Astrocyte (in vitro differentiated cells and primary cell): ENCODE results near the gene RASSF6. TPM values are rescaled to one million over a fixed set of nuclear protein-coding genes. Genes with fewer than 3 reads are reported as not detected.
A peak's percentile ranks its signal among the peaks of the same experiment; 100 is the strongest.

Experiments
- DNase-seq: peaks from one replicate; pipeline ENCODE4 v3.0.0-alpha.2; 2010; ENCODE audit warnings: low read depth
- FAIRE-seq: peaks from 2 replicates; lab custom pipeline; 2011; peaks lifted over from hg19 to GRCh38; lab: Jason Lieb, UNC
- H2AFZ ChIP-seq: 2 replicates; pipeline ENCODE4 v1.6.0; 2012; ENCODE audit warnings: low read depth, low read length, inconsistent platforms
- H3K27ac ChIP-seq: 2 replicates; pipeline ENCODE4 v1.5.1; 2011; ENCODE audit warnings: low read depth, low read length, inconsistent platforms
- H3K27me3 ChIP-seq: 2 replicates; pipeline ENCODE4 v1.6.0; 2011; ENCODE audit warnings: low read length, inconsistent platforms; ENCODE audit not compliant: insufficient read depth
- H3K36me3 ChIP-seq: 2 replicates; pipeline ENCODE4 v1.5.1; 2011; ENCODE audit warnings: low read length, inconsistent platforms; ENCODE audit not compliant: insufficient read depth
- H3K4me1 ChIP-seq: 2 replicates; pipeline ENCODE4 v1.5.1; 2011; ENCODE audit warnings: low read length, inconsistent platforms; ENCODE audit not compliant: insufficient read depth
- H3K4me2 ChIP-seq: 2 replicates; pipeline ENCODE4 v1.6.0; 2012; ENCODE audit warnings: low read length, inconsistent platforms
- H3K4me3 ChIP-seq: 2 replicates; pipeline ENCODE4 v1.5.1; 2011; ENCODE audit warnings: low read depth, mild to moderate bottlenecking, low read length, inconsistent platforms; ENCODE audit not compliant: insufficient read depth
- H3K79me2 ChIP-seq: 2 replicates; pipeline ENCODE4 v1.6.0; 2012; ENCODE audit warnings: mild to moderate bottlenecking, low read length, inconsistent platforms; ENCODE audit not compliant: insufficient read depth
- H3K9ac ChIP-seq: 2 replicates; pipeline ENCODE4 v1.6.0; 2012; ENCODE audit warnings: mild to moderate bottlenecking, low read length, inconsistent platforms
- H3K9me3 ChIP-seq: 2 replicates; pipeline ENCODE4 v1.5.1; 2012; ENCODE audit warnings: low read depth, mild to moderate bottlenecking, low read length, inconsistent platforms; ENCODE audit not compliant: insufficient read depth
- H4K20me1 ChIP-seq: 2 replicates; pipeline ENCODE4 v1.6.0; 2012; ENCODE audit warnings: low read length, inconsistent platforms; ENCODE audit not compliant: insufficient read depth
- H3K27ac Mint-ChIP-seq: one replicate; pipeline ENCODE4 v1.8.0; 2021; ENCODE audit warnings: mild to moderate bottlenecking, mixed read lengths; ENCODE audit not compliant: unreplicated experiment
- H3K27me3 Mint-ChIP-seq: one replicate; pipeline ENCODE4 v1.8.0; 2021; ENCODE audit warnings: low read depth, mixed read lengths; ENCODE audit not compliant: unreplicated experiment
- H3K36me3 Mint-ChIP-seq: one replicate; pipeline ENCODE4 v1.8.0; 2021; ENCODE audit warnings: low read depth, mixed read lengths; ENCODE audit not compliant: unreplicated experiment
- H3K4me1 Mint-ChIP-seq: one replicate; pipeline ENCODE4 v1.8.0; 2021; ENCODE audit warnings: low read depth, mixed read lengths; ENCODE audit not compliant: unreplicated experiment
- H3K4me3 Mint-ChIP-seq: one replicate; pipeline ENCODE4 v1.8.0; 2021; ENCODE audit warnings: mild to moderate bottlenecking, moderate library complexity, mixed read lengths; ENCODE audit not compliant: unreplicated experiment
- H3K9me3 Mint-ChIP-seq: one replicate; pipeline ENCODE4 v1.8.0; 2021; ENCODE audit warnings: mild to moderate bottlenecking, mixed read lengths; ENCODE audit not compliant: unreplicated experiment
- CTCF ChIP-seq: IDR thresholded peaks from 2 replicates; pipeline ENCODE4 v1.5.1; 2011; ENCODE audit warnings: low read depth, mild to moderate bottlenecking, inconsistent platforms, low read length, moderate library complexity; ENCODE audit not compliant: insufficient read depth
- EZH2 ChIP-seq: IDR thresholded peaks from 2 replicates; pipeline ENCODE4 v1.6.1; 2012; ENCODE audit warnings: mild to moderate bottlenecking, low read length, inconsistent platforms; ENCODE audit not compliant: insufficient read depth
- total RNA-seq: library from RNA; stranded (reverse); gene quantifications from 2 replicates; pipeline ENCODE4 v1.2.1, GENCODE V29; 2021

RASSF6 gene
- total RNA-seq, 1 donor from 2014 or later, result 0.14 TPM

GRCh38 chr4:73603271-73603710 is 16.9 kb downstream of the RASSF6 start:
- TF ChIP-seq CTCF, result no peak
- TF ChIP-seq EZH2, result no peak
- Histone ChIP-seq H3K9ac (no peak overlapping the region), H3K27me3 (no peaks in the 10 kb centered on the region), H4K20me1 (no peaks in the 10 kb centered on the region), H3K9me3 (no peaks in the 10 kb centered on the region), H3K4me3 (no peak overlapping the region), H3K27ac (no peak overlapping the region), H3K4me2 (no peak overlapping the region), H3K36me3 (no peaks in the 10 kb centered on the region), H3K4me1 (peaks cover 3% of the 10 kb centered on the region), H3K79me2 (no peaks in the 10 kb centered on the region), H2AFZ (no peak overlapping the region)
- H3K36me3 Mint-ChIP-seq, result no peaks in the 10 kb centered on the region
- H3K27ac Mint-ChIP-seq, result no peak overlapping the region
- H3K9me3 Mint-ChIP-seq, result no peaks in the 10 kb centered on the region
- peaks cover 30% of the 10 kb centered on the region for H3K4me1 Mint-ChIP-seq
- no peak for FAIRE-seq
- peak; percentile 65 for DNase-seq
- H3K4me3 Mint-ChIP-seq, result no peak overlapping the region
- H3K27me3 Mint-ChIP-seq, result no peaks in the 10 kb centered on the region

GRCh38 chr4:73600954-73601353 is 19.3 kb downstream of the RASSF6 start:
- no peak for FAIRE-seq
- no peaks in the 10 kb centered on the region for H4K20me1 ChIP-seq

More at GRCh38 chr4:73600954-73601353, 19.3 kb downstream of the RASSF6 start:
- Histone ChIP-seq H2AFZ (no peak overlapping the region), H3K9ac (no peak overlapping the region), H3K27me3 (no peaks in the 10 kb centered on the region), H3K79me2 (no peaks in the 10 kb centered on the region), H3K9me3 (no peaks in the 10 kb centered on the region), H3K36me3 (no peaks in the 10 kb centered on the region), H3K4me2 (no peak overlapping the region), H3K4me3 (no peak overlapping the region), H3K4me1 (peaks cover 3% of the 10 kb centered on the region), H3K27ac (no peak overlapping the region)
- H3K36me3 Mint-ChIP-seq, result no peaks in the 10 kb centered on the region
- TF ChIP-seq CTCF (no peak), EZH2 (no peak)
- H3K4me3 Mint-ChIP-seq, result no peak overlapping the region
- H3K27ac Mint-ChIP-seq, result no peak overlapping the region
- H3K27me3 Mint-ChIP-seq, result no peaks in the 10 kb centered on the region
- peaks cover 23% of the 10 kb centered on the region for H3K4me1 Mint-ChIP-seq
- no peaks in the 10 kb centered on the region for H3K9me3 Mint-ChIP-seq
- no peak for DNase-seq
